Pancreas (tissue), 10 donors: ENCODE data around the gene LMNTD2. TPM values are rescaled to one million over a fixed set of nuclear protein-coding genes. Genes with fewer than 3 reads are reported as not detected.
A peak's percentile ranks its signal among the peaks of the same experiment; 100 is the strongest.

Experiments used
- ATAC-seq, 4 donors: fragments of 200-7000 bp; cut with Tn5 transposase; one replicate each; pipeline versions ENCODE4 v1.8.0 to v1.9.1; 2020; ENCODE audit warnings: mild to moderate bottlenecking in 4 of 4, moderate library complexity in 4 of 4
- DNase-seq, 6 donors: peaks; one replicate each; pipeline ENCODE4 v3.0.0-alpha.2; 2020
- FAIRE-seq: peaks from 2 replicates; lab custom pipeline; 2012; peaks lifted over from hg19 to GRCh38; lab: Jason Lieb, UNC
- H3K27ac ChIP-seq, 4 donors: fragments of 200-600 bp; sonication (generic); 1 replicate in 3 of 4; 2 replicates in 1 of 4; pipeline versions ENCODE4 v1.5.0 to v1.8.0; 2020
- H3K27me3 ChIP-seq, 4 donors: fragments of 200-600 bp; one replicate each; pipeline ENCODE4 v1.8.0; 2021
- H3K36me3 ChIP-seq, 3 donors: fragments of 200-600 bp; sonication (generic) in 1 of 3; one replicate each; pipeline versions ENCODE4 v1.5.0 to v1.8.0; 2020 to 2021
- H3K4me1 ChIP-seq, 3 donors: fragments of 200-600 bp; one replicate each; pipeline ENCODE4 v1.8.0; 2021
- H3K4me3 ChIP-seq, 4 donors: fragments of 200-600 bp; sonication (generic) in 2 of 4; one replicate each; pipeline versions ENCODE4 v1.5.0 to v1.8.0; 2020 to 2021
- H3K9me3 ChIP-seq, 4 donors: fragments of 200-600 bp; one replicate each; pipeline ENCODE4 v1.8.0; 2021
- WGBS, 2 donors: extraction: QIAGEN DNeasy Blood & Tissue Kit; methylation state at CpG; one replicate each; pipeline ENCODE4 v1.1.7; 2013; 5-methylcytosine and 5-hydroxymethylcytosine counted together
- intact Hi-C, 3 donors: fragments of 100-400 bp; cut with DNase I; formaldehyde crosslinking; loops; one replicate each; pipeline versions ENCODE4 v1.11.1 to v1.14.2; 2022
- polyA plus RNA-seq, 2 donors: library from polyadenylated mRNA; stranded (reverse); fragments of 200-250 nt; gene quantifications; one replicate each; pipeline ENCODE4 v1.2.3, GENCODE V29; 2013
- total RNA-seq, 6 donors: library from RNA; stranded (reverse); fragmentation: NEBNext Ultra II Directional in 4 of 6; extraction: Animal tissue kit (Norgen Biotek cat#: 25700) in 4 of 6; gene quantifications; one replicate each; pipeline versions ENCODE4 v1.2.1 to v1.2.4, GENCODE V29; 2021 to 2023
- TF ChIP-seq, protein P1 (sequence below), 4 donors: fragments of 200-600 bp; sonication (generic) in 3 of 4; IDR thresholded peaks; one replicate each; pipeline versions ENCODE4 v1.5.0 to v1.8.0; 2021; ENCODE audit warnings: antibody characterized with exemption in 4 of 4
- donor health status: healthy with polysubstance abuse.
- donor health status: DM: no; HTN: no; CAD: no; lungs with moderate emphysema.
- donor health status: DM: no; HTN: no; CAD: no.
- donor health status: control.
- donor health status: control.
- donor health status: Bipolar disorder and iron deficiency.
- donor health status: DM: yes; HTN: yes; CAD: no.
- donor health status: DM: no; HTN: no; CAD: no.
- donor health status: DM: no; HTN: no; CAD: no.
- donor health status: DM: yes; HTN: yes; CAD: no.

LMNTD2 gene
- total and polyA plus RNA-seq, 8 donors, result 2.7 to 24.2 (median 5.9) TPM

GRCh38 chr11:557328-558132, 3.0 kb downstream of the LMNTD2 start:
- no peaks in the 10 kb centered on the region for H3K36me3 ChIP-seq
- TF ChIP-seq, protein P1, sequence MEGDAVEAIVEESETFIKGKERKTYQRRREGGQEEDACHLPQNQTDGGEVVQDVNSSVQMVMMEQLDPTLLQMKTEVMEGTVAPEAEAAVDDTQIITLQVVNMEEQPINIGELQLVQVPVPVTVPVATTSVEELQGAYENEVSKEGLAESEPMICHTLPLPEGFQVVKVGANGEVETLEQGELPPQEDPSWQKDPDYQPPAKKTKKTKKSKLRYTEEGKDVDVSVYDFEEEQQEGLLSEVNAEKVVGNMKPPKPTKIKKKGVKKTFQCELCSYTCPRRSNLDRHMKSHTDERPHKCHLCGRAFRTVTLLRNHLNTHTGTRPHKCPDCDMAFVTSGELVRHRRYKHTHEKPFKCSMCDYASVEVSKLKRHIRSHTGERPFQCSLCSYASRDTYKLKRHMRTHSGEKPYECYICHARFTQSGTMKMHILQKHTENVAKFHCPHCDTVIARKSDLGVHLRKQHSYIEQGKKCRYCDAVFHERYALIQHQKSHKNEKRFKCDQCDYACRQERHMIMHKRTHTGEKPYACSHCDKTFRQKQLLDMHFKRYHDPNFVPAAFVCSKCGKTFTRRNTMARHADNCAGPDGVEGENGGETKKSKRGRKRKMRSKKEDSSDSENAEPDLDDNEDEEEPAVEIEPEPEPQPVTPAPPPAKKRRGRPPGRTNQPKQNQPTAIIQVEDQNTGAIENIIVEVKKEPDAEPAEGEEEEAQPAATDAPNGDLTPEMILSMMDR (IDR thresholded peaks at IDR 0.05), result no peak
- no peak overlapping the region for H3K4me3 ChIP-seq
- 84 to 88% methylated on average over 23 to 24 of the region's 24 CpGs for WGBS, 2 donors
- FAIRE-seq (no peak), DNase-seq (peak in 2 of 6 donors; percentile 49 to 77), ATAC-seq (no peak)
- H3K27ac ChIP-seq, result no peak overlapping the region
- intact Hi-C loops, result loop anchor here in 2 of 3 donors (5.0 to 10.0 kb wide), 2 partner anchors 165 to 167 kb away; no protein-coding TSS in a partner anchor
- no peaks in the 10 kb centered on the region for H3K9me3 ChIP-seq
- H3K4me1 ChIP-seq, result peaks cover 0 to 19% (median 13%) of the 10 kb centered on the region in 3 donors
- H3K27me3 ChIP-seq, result no peaks in the 10 kb centered on the region

DNA sequence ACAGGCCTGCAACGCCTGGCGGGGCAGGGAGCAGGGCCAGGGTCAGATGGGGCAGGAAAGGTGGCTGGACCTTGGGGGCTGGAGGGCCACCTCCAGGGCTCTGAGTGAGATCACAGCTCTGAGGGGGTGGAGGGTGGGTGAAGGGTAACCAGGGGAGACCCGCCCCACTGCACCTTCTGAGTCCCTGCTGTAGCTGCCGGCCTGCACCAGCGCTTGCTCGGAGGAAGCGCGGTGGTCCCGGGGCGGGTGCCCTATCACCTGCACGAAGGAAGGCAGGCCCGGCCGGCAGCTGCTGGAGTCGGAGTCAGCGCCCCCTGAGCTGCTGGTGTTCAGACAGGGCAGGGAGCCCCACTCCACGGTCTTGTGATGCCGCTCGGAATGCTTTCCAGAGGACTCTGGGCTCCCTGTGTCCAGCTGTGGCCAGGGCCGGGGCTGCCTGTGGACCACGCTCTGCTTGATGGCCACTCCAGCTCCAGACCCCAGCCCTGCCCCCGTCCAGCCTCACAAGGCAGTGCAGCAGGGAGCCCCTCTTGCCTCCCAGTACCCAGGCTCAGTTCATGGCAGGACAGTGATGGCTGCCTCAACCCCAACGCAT, 3.8 kb downstream of the LMNTD2 start:
- Histone ChIP-seq H3K36me3 (no peaks in the 10 kb centered on the region), H3K4me3 (no peak overlapping the region), H3K27me3 (no peaks in the 10 kb centered on the region), H3K27ac (no peak overlapping the region), H3K9me3 (no peaks in the 10 kb centered on the region), H3K4me1 (peaks cover 0 to 11% (median 7%) of the 10 kb centered on the region in 3 donors)
- 92 to 94% methylated on average over 22 of the region's 22 CpGs for WGBS, 2 donors
- FAIRE-seq, result no peak
- intact Hi-C loops, result loop anchor here in 2 of 3 donors (5.0 to 10.0 kb wide), 2 partner anchors 166 to 168 kb away; no protein-coding TSS in a partner anchor
- TF ChIP-seq, protein P1 (IDR thresholded peaks at IDR 0.05), result no peak
- no peak for ATAC-seq
- DNase-seq, result peak in 2 of 6 donors; percentile 53 to 78

- intact Hi-C loops, result loop anchor here in 2 of 3 donors (5.0 to 10.0 kb wide), 2 partner anchors 166 to 169 kb away; no protein-coding TSS in a partner anchor
- FAIRE-seq (no peak), ATAC-seq (no peak), DNase-seq (peak in 2 of 6 donors; percentile 63 to 84)
- Histone ChIP-seq H3K36me3 (no peaks in the 10 kb centered on the region), H3K27me3 (no peaks in the 10 kb centered on the region), H3K27ac (peak overlapping the region in 1 of 4 donors; percentile 46), H3K4me1 (peaks cover 0 to 8% (median 7%) of the 10 kb centered on the region in 3 donors), H3K4me3 (peak overlapping the region in 2 of 4 donors; percentile 48 to 54), H3K9me3 (no peaks in the 10 kb centered on the region)
- WGBS, 2 donors, result 44 to 45% methylated on average over 96 to 104 of the region's 104 CpGs
- TF ChIP-seq, protein P1 (IDR thresholded peaks at IDR 0.05), result no peak
Observed at GRCh38 chr11:555780-556661, 4.5 kb downstream of the LMNTD2 start.

GRCh38 chr11:555227-555779, 5.2 kb downstream of the LMNTD2 start:
- intact Hi-C loops, result loop anchor here in 2 of 3 donors (5.0 to 10.0 kb wide), 2 partner anchors 167 to 169 kb away; no protein-coding TSS in a partner anchor
- peaks cover 0 to 8% (median 7%) of the 10 kb centered on the region in 3 donors for H3K4me1 ChIP-seq
- H3K9me3 ChIP-seq, result no peaks in the 10 kb centered on the region
- 5 to 6% methylated on average over 51 to 56 of the region's 57 CpGs for WGBS, 2 donors
- peak overlapping the region in 3 of 4 donors; percentile 44 to 48 (median 46) for H3K27ac ChIP-seq
- TF ChIP-seq, protein P1 (IDR thresholded peaks at IDR 0.05), result no peak
- H3K27me3 ChIP-seq, result no peaks in the 10 kb centered on the region
- peak; percentile 5 to 38 (median 25) for ATAC-seq
- DNase-seq, result peak in 1 of 6 donors; percentile 84
- no peak for FAIRE-seq
- peak overlapping the region; percentile 12 to 57 (median 51) for H3K4me3 ChIP-seq
- H3K36me3 ChIP-seq, result no peaks in the 10 kb centered on the region
